ENCODE measurements around the gene ITIH2.
"Not testable (repeated sequence)": the region's sequence is repeated elsewhere in the genome, so short reads cannot be mapped to it uniquely, and the experiment has no call there.

- not testable (repeated sequence) for TF ChIP-seq CTCF (conservative IDR thresholded peaks at IDR 0.05; ENCODE audit: low read length); EZH2phosphoT487 (IDR thresholded peaks at IDR 0.05; ENCODE audit: borderline replicate concordance, low read depth, low read length)
These were observed 9.9 kb upstream of the ITIH2 start for GRCh38 chr10:7693194-7693593.

All from OCI-LY7 (cell line).